H9 (cell line): ENCODE results near the gene USP49. TPM values are rescaled to one million over a fixed set of nuclear protein-coding genes. Genes with fewer than 3 reads are reported as not detected.
"Not testable (repeated sequence)": the region's sequence is repeated elsewhere in the genome, so short reads cannot be mapped to it uniquely, and the experiment has no call there.

Experiments used
- DNase-seq: peaks from one replicate; pipeline ENCODE4 v3.0.0-alpha.2; 2017
- H2AFZ ChIP-seq: one replicate; pipeline ENCODE4 v1.6.1; 2013; ENCODE audit warnings: mild to moderate bottlenecking, low read length, control low read depth, moderate library complexity
- H2AK5ac ChIP-seq: 2 replicates; pipeline ENCODE4 v1.6.1; 2013; ENCODE audit warnings: low read length, control low read depth, mixed read lengths; ENCODE audit not compliant: insufficient read length
- H2BK120ac ChIP-seq: one replicate; pipeline ENCODE4 v1.6.1; 2013; ENCODE audit warnings: low read depth, mild to moderate bottlenecking, low read length, control low read depth, inconsistent platforms; ENCODE audit not compliant: poor library complexity, severe bottlenecking
- H2BK12ac ChIP-seq: 2 replicates; pipeline ENCODE4 v1.6.1; 2013; ENCODE audit warnings: low read length, control low read depth, mixed read lengths, low read depth; ENCODE audit not compliant: insufficient read length
- H2BK15ac ChIP-seq: 2 replicates; pipeline ENCODE4 v1.6.1; 2013; ENCODE audit warnings: low read depth, low read length, control low read depth
- H2BK20ac ChIP-seq: one replicate; pipeline ENCODE4 v1.6.1; 2013; ENCODE audit warnings: low read depth, mild to moderate bottlenecking, low read length, control low read depth, inconsistent platforms; ENCODE audit not compliant: poor library complexity, severe bottlenecking
- H2BK5ac ChIP-seq: 2 replicates; pipeline ENCODE4 v1.6.1; 2013; ENCODE audit warnings: low read length, control low read depth, mixed read lengths; ENCODE audit not compliant: insufficient read length
- H3K14ac ChIP-seq: 2 replicates; pipeline ENCODE4 v1.6.1; 2013; ENCODE audit warnings: low read length, control low read depth; ENCODE audit not compliant: insufficient read depth
- H3K18ac ChIP-seq: 2 replicates; pipeline ENCODE4 v1.6.1; 2013; ENCODE audit warnings: low read depth, mild to moderate bottlenecking, mixed read lengths, low read length, control low read depth; ENCODE audit not compliant: insufficient read length
- H3K23ac ChIP-seq: 2 replicates; pipeline ENCODE4 v1.6.1; 2013; ENCODE audit warnings: low read length, control low read depth, mixed read lengths, low read depth; ENCODE audit not compliant: insufficient read length
- H3K23me2 ChIP-seq: 2 replicates; pipeline ENCODE4 v1.6.1; 2013; ENCODE audit warnings: low read depth, mild to moderate bottlenecking, mixed read lengths, low read length, control low read depth; ENCODE audit not compliant: insufficient read length, poor library complexity, severe bottlenecking
- H3K27ac ChIP-seq: 2 replicates; pipeline ENCODE4 v1.5.1; 2013; ENCODE audit warnings: low read length, control low read depth, mixed read lengths, low read depth; ENCODE audit not compliant: insufficient read length
- H3K27me3 ChIP-seq: 2 replicates; pipeline ENCODE4 v1.6.1; 2013; ENCODE audit warnings: low read length, control low read depth, inconsistent platforms; ENCODE audit not compliant: insufficient read depth
- H3K4ac ChIP-seq: 2 replicates; pipeline ENCODE4 v1.6.1; 2013; ENCODE audit warnings: low read depth, mild to moderate bottlenecking, control low read depth, inconsistent platforms, low read length, moderate library complexity
- H3K4me1 ChIP-seq: 2 replicates; pipeline ENCODE4 v1.6.1; 2013; ENCODE audit warnings: low read length, control low read depth, inconsistent platforms; ENCODE audit not compliant: insufficient read depth
- H3K4me2 ChIP-seq: 2 replicates; pipeline ENCODE4 v1.6.1; 2013; ENCODE audit warnings: low read length, control low read depth, mixed read lengths; ENCODE audit not compliant: insufficient read length, insufficient read depth
- H3K56ac ChIP-seq: 2 replicates; pipeline ENCODE4 v1.6.1; 2013; ENCODE audit warnings: low read depth, mild to moderate bottlenecking, mixed read lengths, low read length, control low read depth; ENCODE audit not compliant: insufficient read length
- H3K79me1 ChIP-seq: 2 replicates; pipeline ENCODE4 v1.6.1; 2013; ENCODE audit warnings: low read depth, mild to moderate bottlenecking, moderate library complexity, low read length, control low read depth, inconsistent platforms; ENCODE audit not compliant: insufficient read depth, poor library complexity, severe bottlenecking
- H3K79me2 ChIP-seq: 2 replicates; pipeline ENCODE4 v1.6.1; 2013; ENCODE audit warnings: low read length, control low read depth, inconsistent platforms; ENCODE audit not compliant: insufficient read depth
- H3K9ac ChIP-seq: 2 replicates; pipeline ENCODE4 v1.6.1; 2013; ENCODE audit warnings: low read length, control low read depth, mixed read lengths; ENCODE audit not compliant: insufficient read length; ENCODE audit errors: extremely low read depth
- H3K9me3 ChIP-seq: one replicate; pipeline ENCODE4 v1.6.1; 2013; ENCODE audit warnings: low read depth, low read length, inconsistent platforms; ENCODE audit not compliant: control insufficient read depth
- H3T11ph ChIP-seq: one replicate; pipeline ENCODE4 v1.6.1; 2013; ENCODE audit warnings: mild to moderate bottlenecking, low read length, control low read depth, inconsistent platforms
- H4K20me1 ChIP-seq: one replicate; pipeline ENCODE4 v1.6.1; 2013; ENCODE audit not compliant: control insufficient read depth, insufficient read length, insufficient read depth
- H4K5ac ChIP-seq: 2 replicates; pipeline ENCODE4 v1.6.1; 2013; ENCODE audit warnings: low read depth, mild to moderate bottlenecking, mixed read lengths, low read length, control low read depth; ENCODE audit not compliant: insufficient read length
- H4K8ac ChIP-seq: replicated peaks from 2 replicates; pipeline ENCODE4 v1.6.1; 2013; ENCODE audit warnings: low read length, control low read depth, mixed read lengths, low read depth; ENCODE audit not compliant: insufficient read length
- H4K91ac ChIP-seq: 2 replicates; pipeline ENCODE4 v1.6.1; 2013; ENCODE audit warnings: low read depth, mild to moderate bottlenecking, moderate library complexity, mixed read lengths, low read length, control low read depth; ENCODE audit not compliant: insufficient read length
- H3K27ac Mint-ChIP-seq, 3 experiments: 2 replicates in 2 of 3; 3 replicates in 1 of 3; pipeline ENCODE4 v1.8.0; 2020 to 2021; ENCODE audit warnings: mixed read lengths in 3 of 3, mild to moderate bottlenecking in 1 of 3, moderate library complexity in 1 of 3
- H3K27me3 Mint-ChIP-seq: 2 replicates; pipeline ENCODE4 v1.8.0; 2021; ENCODE audit warnings: low read depth, mild to moderate bottlenecking, moderate library complexity, mixed read lengths
- H3K36me3 Mint-ChIP-seq, 3 experiments: 2 replicates in 2 of 3; 3 replicates in 1 of 3; pipeline ENCODE4 v1.8.0; 2020 to 2021; ENCODE audit warnings: low read depth in 3 of 3, mixed read lengths in 3 of 3; ENCODE audit not compliant: insufficient read depth in 1 of 3
- H3K4me1 Mint-ChIP-seq, 2 experiments: 2 replicates each; pipeline ENCODE4 v1.8.0; 2020; ENCODE audit warnings: mixed read lengths in 2 of 2
- H3K4me3 Mint-ChIP-seq, 2 experiments: 2 replicates in 1 of 2; 3 replicates in 1 of 2; pipeline ENCODE4 v1.8.0; 2020 to 2021; ENCODE audit warnings: mild to moderate bottlenecking in 2 of 2, mixed read lengths in 2 of 2, moderate library complexity in 1 of 2
- H3K9me3 Mint-ChIP-seq, 2 experiments: 2 replicates in 1 of 2; 3 replicates in 1 of 2; pipeline ENCODE4 v1.8.0; 2020; ENCODE audit warnings: mild to moderate bottlenecking in 2 of 2, mixed read lengths in 2 of 2, moderate library complexity in 1 of 2
- CTCF ChIP-seq: fragments of 200-600 bp; sonication (generic); conservative IDR thresholded peaks from 3 replicates; pipeline ENCODE4 v1.8.0; 2021; ENCODE audit warnings: antibody characterized with exemption, mild to moderate bottlenecking
- WGBS: extraction: QIAGEN DNeasy Blood & Tissue Kit; methylation state at CpG from one replicate; pipeline ENCODE4 v1.1.7; 2013; ENCODE audit warnings: missing lambda C conversion rate, low lambda C conversion rate, mixed read lengths; ENCODE audit not compliant: insufficient read length; ENCODE audit errors: extremely low coverage; 5-methylcytosine and 5-hydroxymethylcytosine counted together
- total RNA-seq: library from RNA; stranded (reverse); gene quantifications from 2 replicates; pipeline ENCODE4 v1.2.1, GENCODE V29; 2021

The USP49 gene
- total RNA-seq, 1 experiment from 2014 or later = 19.0 TPM

GRCh38 chr6:41767112-41767833, 127.9 kb downstream of the USP49 start:
- Histone ChIP-seq H3T11ph (no peak overlapping the region), H3K56ac (no peak overlapping the region), H3K23me2 (no peaks in the 10 kb centered on the region), H3K27ac (no peak overlapping the region), H2BK120ac (no peak overlapping the region), H2AK5ac (no peak overlapping the region), H3K27me3 (no peaks in the 10 kb centered on the region), H3K4me2 (no peak overlapping the region), H2BK5ac (no peak overlapping the region), H3K9me3 (no peaks in the 10 kb centered on the region), H4K8ac (no peak overlapping the region), H4K5ac (no peak overlapping the region), H2BK12ac (no peak overlapping the region), H4K91ac (no peak overlapping the region), H3K23ac (no peak overlapping the region), H3K14ac (no peak overlapping the region), H3K4me1 (no peaks in the 10 kb centered on the region), H4K20me1 (no peaks in the 10 kb centered on the region), H3K79me2 (no peaks in the 10 kb centered on the region), H3K9ac (no peak overlapping the region), H2BK15ac (no peak overlapping the region), H3K4ac (no peak overlapping the region), H3K79me1 (no peaks in the 10 kb centered on the region), H2BK20ac (no peak overlapping the region), H2AFZ (no peak overlapping the region), H3K18ac (no peak overlapping the region)
- Mint-ChIP-seq H3K36me3 (peaks cover 3 to 17% (median 17%) of the 10 kb centered on the region in 3 experiments; a peak in 6 of 7 replicates), H3K27me3 (peaks cover 5% of the 10 kb centered on the region; the same call in 1 of the 2 replicates), H3K4me1 (peaks cover 5 to 19% of the 10 kb centered on the region in 2 experiments; a peak in 3 of 4 replicates), H3K4me3 (no peak overlapping the region), H3K9me3 (no peaks in the 10 kb centered on the region; a peak in 1 of 5 replicates), H3K27ac (peak overlapping the region in 1 of 3 experiments; percentile 37; a peak in 2 of 7 replicates)
- DNase-seq = no peak
- no CpG with 5 or more reads among the region's 12 CpGs for WGBS
- TF ChIP-seq CTCF = no peak

GRCh38 chr6:41766043-41766664, 129.0 kb downstream of the USP49 start:
- not testable (repeated sequence) for H3K9me3 ChIP-seq, H3K18ac ChIP-seq, DNase-seq, H4K5ac ChIP-seq, H3K79me2 ChIP-seq, H2BK120ac ChIP-seq, H3K36me3 Mint-ChIP-seq, H3K4me3 Mint-ChIP-seq, H3K56ac ChIP-seq, H3K23me2 ChIP-seq, H2AK5ac ChIP-seq, H2BK15ac ChIP-seq, H3K27me3 ChIP-seq, H3K23ac ChIP-seq, H3K27ac ChIP-seq, H3K27ac Mint-ChIP-seq, H3K4me1 ChIP-seq, H4K8ac ChIP-seq, H2AFZ ChIP-seq, H2BK5ac ChIP-seq, H3K9ac ChIP-seq, H2BK12ac ChIP-seq, H3K4ac ChIP-seq, H4K91ac ChIP-seq, H4K20me1 ChIP-seq, H3K27me3 Mint-ChIP-seq, H2BK20ac ChIP-seq, H3K9me3 Mint-ChIP-seq, H3K79me1 ChIP-seq, H3T11ph ChIP-seq, H3K4me2 ChIP-seq, H3K14ac ChIP-seq
- peaks cover 5 to 19% of the 10 kb centered on the region in 2 experiments; a peak in 3 of 4 replicates for H3K4me1 Mint-ChIP-seq
- WGBS = no CpG with 5 or more reads among the region's 4 CpGs
